Activated gamma-delta T cell (primary cell): ENCODE results near the gene ARHGEF10L.

ENCODE experiments used
- DNase-seq: peaks from one replicate; lab custom pipeline; 2025; lab: John Stamatoyannopoulos, UW

Gene ARHGEF10L

DNA sequence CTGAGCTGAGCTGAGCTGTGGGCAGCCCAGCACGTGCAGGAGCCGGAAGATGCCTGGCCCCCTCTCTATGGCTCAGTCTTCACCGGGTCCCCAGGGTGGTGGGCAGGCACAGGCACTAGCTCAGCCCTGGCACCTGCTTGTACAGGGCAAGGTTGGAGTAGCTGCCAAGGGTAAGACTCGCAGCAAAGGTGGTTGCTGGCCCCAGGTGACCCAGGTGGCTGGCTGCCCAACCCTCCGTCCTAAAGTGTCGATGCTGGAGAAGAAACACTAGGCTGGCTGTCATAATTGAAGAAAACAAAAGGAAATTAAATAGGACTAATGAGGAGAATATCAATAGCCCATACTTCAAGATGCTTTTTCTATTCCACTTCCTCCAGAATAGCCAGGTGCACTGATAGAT, 138.5 kb downstream of the ARHGEF10L start:
- no peak for DNase-seq

DNA sequence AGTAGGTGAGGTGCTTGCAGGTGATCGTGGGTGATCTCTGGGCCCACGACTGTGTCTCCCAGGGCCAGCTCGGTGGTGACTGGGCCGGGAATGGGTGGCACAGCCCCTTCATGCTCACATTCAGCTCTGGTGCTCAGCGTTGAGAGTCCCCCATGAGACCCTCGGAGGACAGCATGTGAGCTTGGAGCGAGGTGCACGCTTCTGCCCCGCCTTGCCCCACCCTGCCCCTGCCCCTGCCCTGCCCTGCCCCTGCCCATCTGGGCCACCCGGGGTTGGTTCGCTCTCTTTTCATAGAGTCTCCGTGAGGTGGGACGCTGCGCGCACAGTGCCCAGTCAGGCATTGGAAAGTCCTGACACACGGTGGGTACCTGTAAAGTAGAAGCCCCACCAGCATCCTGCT, 140.4 kb downstream of the ARHGEF10L start:
- DNase-seq, result no peak

GRCh38 chr1:17680308-17680707, 140.8 kb downstream of the ARHGEF10L start:
- DNase-seq, result no peak

DNA sequence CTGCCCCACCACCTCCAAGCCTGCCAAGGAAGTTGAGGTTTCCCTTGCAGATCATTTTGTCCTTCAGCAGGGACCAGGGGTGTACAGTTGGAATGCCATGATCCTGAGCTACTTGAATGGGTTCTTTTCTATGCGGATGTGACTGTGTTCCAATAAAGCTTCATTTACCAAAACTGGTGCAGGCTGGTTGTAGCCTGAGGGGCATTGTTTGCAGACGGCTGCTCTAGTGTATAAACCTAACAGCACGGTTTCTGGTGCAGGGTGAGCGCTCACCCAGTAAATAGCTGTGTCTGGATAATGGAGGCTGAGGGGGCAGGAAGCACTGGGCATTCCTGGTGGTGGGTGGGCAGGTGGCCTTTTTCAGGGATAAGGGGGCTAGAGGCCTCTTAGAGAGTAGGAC, 142.9 kb downstream of the ARHGEF10L start:
- DNase-seq, result no peak

- no peak for DNase-seq
These were observed 144.1 kb downstream of the ARHGEF10L start for GRCh38 chr1:17683598-17683997.

- DNase-seq, result no peak
These were observed 145.3 kb downstream of the ARHGEF10L start for GRCh38 chr1:17684810-17685209.

GRCh38 chr1:17686258-17686657, 146.8 kb downstream of the ARHGEF10L start:
- no peak for DNase-seq

- DNase-seq, result no peak
These were observed 147.6 kb downstream of the ARHGEF10L start for GRCh38 chr1:17687145-17687544.

GRCh38 chr1:17688217-17688810, 148.8 kb downstream of the ARHGEF10L start:
- no peak for DNase-seq

DNA sequence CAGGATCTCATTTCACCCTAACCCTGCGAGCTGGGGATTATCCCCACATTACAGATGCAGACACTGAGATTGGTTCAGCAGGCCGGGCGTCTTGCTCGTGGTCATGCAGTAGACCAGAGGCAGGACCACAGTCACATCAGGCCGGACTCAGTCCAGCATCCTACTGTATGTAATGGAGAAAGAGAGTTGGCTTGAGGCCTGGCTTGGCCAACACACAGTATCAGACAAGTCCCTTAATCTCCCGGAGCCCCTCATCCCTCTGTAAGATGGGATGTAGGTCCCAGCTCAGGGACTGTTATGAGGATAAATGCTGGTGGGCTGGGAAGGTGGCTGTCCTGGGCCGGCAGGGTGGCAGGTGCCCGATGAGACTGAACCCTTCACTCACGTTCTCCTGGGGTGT, 149.5 kb downstream of the ARHGEF10L start:
- DNase-seq, result no peak

- no peak for DNase-seq
These were observed 151.6 kb downstream of the ARHGEF10L start for GRCh38 chr1:17690906-17691634.

- DNase-seq, result no peak
These were observed 153.1 kb downstream of the ARHGEF10L start for GRCh38 chr1:17692645-17693044.

DNA sequence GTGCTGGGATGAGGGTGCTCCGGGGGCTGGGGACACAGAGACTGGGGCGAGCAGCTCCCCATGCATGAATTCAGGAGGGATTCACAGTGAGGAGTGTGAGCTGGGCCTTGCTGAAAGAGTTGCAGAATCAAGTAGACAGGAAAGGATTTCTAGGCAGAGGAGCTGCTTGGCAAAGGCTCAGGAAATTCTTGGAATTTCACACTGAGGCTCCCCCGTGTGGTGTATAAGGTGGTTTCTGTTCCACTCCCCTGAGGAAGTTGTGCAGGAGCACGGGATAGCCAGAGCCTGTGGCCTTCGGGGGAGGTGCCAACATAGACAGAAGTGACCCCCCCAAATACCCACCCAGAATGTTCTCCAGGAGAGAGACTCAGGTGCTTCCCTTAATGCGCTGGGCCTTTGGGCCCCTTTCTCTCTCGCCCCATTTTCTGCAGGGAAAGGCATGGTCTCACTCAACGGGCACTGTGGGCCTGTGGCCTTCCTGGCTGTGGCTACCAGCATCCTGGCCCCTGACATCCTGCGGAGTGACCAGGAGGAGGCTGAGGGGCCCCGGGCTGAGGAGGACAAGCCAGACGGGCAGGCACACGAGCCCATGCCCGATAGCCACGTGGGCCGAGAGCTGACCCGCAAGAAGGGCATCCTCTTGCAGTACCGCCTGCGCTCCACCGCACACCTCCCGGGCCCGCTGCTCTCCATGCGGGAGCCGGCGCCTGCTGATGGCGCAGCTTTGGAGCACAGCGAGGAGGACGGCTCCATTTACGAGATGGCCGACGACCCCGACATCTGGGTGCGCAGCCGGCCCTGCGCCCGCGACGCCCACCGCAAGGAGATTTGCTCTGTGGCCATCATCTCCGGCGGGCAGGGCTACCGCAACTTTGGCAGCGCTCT, 157.2 kb downstream of the ARHGEF10L start:
- no peak for DNase-seq

DNA sequence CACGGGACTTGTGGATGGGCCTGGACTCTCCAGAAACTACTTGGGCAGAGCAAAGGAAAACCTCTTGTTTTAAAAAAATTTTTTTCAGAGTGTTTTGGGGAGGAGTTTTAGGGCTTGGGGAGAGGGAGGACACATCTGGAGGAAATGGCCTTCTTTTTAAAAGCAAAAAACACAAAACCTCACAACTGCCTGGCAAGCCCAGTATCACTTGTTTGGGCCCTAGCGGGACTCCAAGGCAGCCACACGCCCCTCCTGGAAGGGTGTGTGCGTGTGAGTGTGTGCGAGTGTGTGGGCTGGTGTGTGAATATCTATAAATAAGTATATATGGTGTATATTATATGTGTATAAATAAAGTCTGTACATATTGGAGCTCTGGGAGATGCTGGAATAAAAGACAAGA, 158.0 kb downstream of the ARHGEF10L start:
- DNase-seq, result no peak

DNA sequence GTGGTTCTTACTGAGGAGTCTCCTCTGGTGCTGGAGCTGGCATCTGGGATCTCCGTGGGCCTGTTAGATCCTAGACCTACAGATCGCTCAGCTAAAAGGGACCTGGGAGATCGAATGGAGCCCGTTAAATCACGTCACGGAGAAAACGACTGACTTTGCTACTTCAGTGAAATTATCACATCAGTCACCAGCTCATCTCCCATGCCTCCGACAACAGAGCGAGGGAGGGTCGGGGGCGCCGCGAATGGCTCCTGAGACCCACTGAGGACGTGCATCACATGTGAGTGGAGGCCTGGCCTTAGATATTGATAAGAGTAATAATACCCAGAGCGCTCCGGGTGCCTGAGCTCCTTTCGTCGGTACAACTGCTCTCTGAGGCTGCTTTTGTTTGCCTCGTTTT, 160.1 kb downstream of the ARHGEF10L start:
- DNase-seq, result no peak

DNA sequence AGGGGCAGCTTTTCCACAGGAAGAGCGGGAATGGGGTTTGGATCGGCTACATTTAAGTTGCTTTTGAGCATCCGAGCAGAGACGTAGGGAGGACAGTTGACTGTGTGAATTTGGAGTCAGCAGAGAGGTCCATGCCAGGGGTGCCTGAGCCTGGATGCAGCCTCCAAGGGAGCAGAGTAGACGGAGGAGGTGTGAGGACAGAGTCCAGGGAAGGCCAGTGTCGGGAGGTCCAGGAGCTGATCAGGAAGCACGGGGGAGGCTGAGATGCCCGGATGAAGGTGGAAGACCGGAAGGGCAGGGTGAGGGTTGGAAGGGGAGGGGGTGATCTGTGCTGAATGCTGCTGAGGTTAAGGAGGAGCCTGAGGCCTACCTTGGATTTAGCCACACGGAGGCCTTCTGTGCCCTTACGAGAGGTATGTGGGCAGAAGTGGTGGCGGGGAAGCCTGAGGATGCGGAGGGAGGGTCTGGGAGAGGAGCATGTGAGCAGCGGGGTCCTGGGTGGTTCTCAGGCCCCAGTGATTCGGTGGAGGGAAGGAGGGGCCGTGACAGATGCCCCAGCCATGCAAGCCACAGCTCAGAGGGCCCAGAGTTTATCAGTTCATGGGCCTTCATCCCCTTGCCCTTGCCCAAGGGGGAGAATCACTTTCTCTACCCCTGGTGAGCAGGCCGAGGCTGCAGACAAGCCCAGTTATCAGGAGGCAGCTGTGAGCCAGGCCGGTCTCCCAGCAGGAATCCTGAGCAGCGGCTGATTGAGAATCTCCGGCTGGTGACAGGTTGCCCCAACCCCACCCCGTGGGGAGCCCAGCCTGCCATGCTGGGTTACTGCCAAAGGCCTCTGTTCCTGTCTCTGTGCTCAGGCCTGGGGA, 161.7 kb downstream of the ARHGEF10L start:
- DNase-seq, result no peak

DNA sequence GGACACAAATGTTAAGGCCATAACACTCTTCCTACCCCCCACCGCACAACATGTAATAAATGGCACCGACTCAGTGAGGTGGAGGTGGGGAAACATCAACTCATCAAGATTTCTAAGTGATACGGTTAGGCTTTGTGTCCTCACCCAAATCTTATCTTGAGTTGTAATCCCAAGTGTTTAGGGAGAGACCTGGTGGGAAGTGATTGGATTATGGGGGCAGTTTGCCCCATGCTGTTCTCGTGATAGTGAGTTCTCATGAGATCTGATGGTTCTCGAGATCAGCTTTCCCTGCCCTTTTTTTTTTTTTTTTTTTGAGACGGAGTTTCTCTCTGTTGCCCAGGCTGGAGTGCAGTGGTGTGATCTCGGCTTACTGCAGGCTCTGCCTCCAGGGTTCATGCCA, 164.7 kb downstream of the ARHGEF10L start:
- DNase-seq, result no peak

DNA sequence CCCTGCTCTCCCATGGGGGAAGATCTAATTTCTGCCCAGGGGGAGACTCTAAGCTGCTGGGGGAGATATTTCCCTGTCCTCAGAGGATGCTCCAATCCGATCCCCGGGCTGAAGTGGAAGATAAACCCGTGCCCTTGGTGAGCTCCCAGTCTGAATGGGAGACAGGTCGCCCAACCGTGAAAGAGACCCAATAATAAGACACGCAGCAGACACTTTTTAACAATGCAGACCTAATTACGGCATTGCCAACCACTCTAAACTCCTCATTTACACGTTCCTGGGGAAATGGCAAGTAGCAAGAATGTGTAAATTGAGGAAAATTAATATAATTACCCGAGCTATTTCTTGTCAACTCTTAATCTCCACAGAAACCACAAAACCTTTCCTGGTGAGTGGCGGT, 166.9 kb downstream of the ARHGEF10L start:
- no peak for DNase-seq

GRCh38 chr1:17709981-17710380, 170.5 kb downstream of the ARHGEF10L start:
- DNase-seq, result no peak

DNA sequence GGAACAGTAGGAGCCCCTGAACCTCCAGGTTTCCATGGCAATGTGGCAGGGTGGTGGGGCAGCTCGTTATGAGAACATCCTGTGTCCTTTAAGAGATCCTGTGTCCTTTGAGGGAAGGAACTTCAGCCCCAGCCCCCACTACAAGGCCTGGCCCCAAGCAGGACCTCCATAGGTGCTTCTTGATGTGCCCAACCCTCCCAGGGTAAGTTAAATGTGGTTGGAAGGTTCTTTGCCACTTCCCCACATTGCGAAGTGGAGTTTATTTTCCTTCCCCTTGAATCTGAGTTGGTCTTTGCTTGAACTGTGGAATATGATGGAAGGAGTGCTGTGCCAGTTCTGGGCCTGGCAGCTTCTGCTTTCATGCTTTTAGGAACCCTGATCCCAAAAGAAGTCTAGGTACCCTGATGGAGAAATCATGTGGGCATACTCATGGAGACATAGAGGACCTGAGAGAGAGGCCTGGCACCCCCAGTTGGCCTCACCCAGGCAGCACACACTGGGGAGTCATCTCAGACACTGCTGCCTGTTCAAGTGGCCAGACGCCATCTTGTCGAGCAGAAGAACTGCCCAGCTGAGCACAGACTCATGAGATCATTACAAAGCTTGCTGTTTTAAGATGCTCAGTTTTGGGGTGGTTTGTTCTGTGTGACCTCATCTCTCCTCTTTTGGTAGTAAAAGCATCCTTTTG, 171.5 kb downstream of the ARHGEF10L start:
- no peak for DNase-seq

GRCh38 chr1:17711577-17711910, 172.0 kb downstream of the ARHGEF10L start:
- DNase-seq, result no peak
